C1 segment of cervical spinal cord (tissue), 14 donors: Measurements from ENCODE around the gene SRMS.
"Not testable (repeated sequence)": the region's sequence is repeated elsewhere in the genome, so short reads cannot be mapped to it uniquely, and the experiment has no call there.

Experiments
- DNase-seq, 14 donors: peaks; one replicate each; lab custom pipeline; 2025; lab: John Stamatoyannopoulos, UW

SRMS gene

GRCh38 chr20:63566395-63567135, 19.0 kb upstream of the SRMS start:
- DNase-seq, result no peak

DNA sequence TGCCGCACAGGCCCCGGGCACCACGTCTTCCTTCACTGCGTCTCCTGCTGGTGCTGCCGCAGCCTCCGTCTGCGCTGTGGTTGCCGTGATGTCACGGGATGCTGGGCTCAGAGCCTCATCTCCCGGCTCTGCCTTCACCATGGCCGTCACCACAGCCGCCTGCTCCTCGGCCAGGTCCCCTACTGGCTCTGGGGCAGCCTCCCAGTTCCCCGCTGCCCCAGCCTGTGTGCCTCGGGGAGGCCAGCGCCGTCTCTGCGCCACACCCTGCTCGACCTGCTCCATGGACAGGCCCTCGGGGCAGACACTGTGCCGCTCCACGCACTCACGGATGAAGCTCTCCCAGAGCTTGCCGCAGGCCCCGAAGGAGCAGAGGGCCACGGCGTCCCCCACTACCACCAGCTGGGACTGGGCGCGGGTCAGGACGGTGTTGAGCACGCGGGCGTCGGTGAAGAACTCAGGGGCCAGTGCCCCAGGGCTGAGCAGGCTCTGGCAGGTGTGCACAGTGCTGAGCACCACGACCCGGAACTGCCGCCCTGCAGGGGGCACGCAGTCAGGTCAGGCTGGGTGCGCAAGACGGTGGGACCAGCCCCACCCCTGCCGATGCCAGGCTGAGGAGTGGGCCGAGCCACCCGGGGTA, 18.3 kb upstream of the SRMS start:
- no peak for DNase-seq

DNA sequence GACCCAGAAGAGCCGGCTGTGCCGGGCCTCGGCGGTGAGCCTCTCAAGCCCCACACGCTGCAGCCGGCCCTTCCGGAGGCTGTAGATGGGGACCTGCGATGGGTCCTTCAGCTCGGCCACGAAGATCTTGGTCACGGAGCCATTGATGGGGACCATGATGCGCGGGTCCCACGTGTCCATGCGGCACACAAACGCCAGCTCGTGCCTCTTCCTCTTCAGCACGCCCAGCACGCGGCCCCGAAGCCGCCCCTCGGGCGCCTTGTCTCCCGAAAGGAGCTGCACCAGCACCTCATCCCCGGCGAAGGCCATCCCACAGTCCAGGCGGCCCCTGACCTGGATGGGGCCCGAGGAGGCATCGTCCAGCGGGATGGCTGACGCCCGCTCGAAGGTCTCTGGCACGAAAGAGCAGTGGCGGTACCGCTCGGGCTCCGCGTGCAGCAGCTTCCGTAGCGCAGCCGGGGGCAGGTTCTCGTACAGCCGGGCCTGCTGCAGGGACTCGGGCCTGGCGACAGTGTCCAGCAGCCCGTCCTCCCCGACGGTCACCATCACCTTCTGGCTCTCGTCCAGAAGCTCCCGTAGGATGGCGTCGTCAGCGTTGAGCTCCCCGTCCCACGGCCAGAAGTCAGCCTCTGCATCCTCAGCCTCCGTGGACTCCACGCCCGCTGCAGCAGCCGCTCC, 17.6 kb upstream of the SRMS start:
- DNase-seq, result no peak

DNA sequence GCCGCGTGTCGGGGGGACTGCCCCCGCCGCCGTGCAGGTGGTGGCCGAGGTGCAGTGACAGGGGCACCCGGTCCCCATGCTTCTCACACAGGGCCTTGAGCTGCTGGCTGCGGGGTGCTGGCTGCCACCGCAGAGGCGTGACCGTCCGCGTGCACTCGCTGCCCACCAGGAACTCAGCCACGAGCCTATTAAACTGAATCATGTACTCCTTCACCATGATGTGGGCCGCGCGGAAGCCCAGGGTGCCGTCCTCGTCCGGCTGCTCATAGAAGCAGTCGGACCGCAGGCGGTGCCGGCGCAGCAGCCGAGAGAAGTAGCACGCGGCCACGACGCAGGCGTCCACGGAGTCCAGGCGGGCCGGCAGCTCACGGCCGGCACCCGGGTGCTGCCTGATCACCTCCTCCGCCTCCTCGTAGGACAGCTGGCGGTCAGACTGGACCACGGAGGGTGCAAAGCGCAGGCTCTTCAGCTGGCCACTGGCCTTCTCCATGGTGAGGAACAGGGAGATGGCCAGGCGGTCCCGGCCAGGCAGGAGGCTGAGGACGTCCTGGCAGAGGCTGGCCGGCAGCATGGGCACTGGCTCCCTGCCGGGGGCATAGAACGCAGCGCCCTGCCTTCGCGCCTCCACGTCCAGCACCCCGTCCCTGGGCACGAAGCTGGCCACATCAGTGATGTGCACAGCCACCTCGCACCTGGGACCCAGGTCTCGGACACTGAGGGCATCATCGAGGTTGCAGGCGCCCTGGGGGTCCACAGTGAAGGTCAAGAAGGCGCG, 16.7 kb upstream of the SRMS start:
- no peak for DNase-seq

GRCh38 chr20:63563225-63563935, 15.8 kb upstream of the SRMS start:
- DNase-seq, result no peak

DNA sequence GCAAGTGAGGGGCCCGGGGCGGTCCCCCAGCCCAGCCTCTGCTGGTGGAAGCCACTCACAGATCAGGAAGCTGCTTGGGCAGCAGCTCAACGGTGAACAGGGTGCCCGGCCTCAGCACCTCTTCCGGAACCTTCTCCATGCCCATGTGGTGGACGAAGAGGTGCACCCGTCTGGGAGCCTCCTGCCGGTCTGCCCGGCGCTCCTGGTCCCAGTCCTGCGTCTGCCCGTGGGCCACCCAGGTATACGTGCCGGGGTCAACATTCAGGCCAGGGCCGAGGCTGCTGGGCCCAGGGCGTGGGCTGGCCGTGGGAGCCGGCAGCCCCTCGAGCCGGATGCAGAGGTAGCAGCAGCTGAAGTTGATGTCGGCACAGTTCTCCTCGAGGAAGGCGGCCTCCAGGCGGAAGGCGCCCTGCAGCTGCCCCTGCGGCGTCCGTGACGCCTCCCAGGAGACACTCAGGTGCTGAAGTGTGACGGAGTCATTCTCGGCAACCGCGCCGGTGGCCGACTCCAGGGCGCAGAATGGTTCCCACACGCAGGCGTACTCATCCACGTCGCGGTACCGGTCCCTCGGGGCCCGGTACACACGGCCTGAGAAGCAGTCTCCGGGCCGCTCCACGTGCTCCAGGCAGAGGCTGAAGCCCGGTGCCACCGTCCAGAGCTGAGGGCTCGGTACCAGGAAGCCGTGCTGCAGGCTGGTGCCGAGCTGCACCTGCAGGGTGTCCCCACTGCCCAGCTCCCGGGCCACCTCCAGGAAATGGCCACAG, 15.1 kb upstream of the SRMS start:
- no peak for DNase-seq

DNA sequence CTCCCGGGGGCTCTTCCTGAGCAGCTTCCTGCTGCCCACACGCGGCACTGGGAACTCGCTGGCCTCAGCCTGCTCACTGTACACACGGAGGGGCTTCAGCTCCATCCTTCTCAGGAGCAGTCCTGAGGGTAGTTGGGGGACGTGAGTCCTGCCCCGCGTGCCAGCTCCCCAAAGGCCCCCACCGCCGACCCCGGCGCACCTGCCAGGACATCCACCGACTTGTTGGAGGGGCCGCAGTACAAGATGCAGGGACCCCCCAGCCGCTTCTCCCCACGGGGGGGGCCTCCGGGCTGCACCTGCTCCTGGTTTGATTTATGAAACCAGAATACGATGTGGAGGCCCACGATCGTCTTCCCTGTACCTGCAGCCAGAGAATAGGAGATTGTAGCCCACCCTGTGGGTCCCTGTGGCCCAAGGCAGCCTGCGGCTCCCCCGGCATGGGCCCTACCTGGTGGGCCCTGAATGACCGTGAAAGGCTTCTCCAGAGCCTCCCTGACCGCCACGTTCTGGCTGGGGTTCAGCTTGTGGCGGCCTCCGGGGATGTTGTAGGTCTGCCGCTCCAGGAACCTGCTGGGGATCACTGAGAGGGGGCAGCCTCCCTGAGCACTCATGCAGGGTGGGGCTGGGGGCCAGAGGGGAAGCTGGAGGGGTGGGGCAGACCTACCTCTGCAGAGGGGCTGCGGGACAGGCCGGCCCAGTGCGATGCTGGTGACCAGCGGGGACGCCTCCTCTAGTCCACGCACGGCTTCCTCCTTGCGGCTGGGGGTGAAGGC, 14.3 kb upstream of the SRMS start:
- DNase-seq, result no peak

DNA sequence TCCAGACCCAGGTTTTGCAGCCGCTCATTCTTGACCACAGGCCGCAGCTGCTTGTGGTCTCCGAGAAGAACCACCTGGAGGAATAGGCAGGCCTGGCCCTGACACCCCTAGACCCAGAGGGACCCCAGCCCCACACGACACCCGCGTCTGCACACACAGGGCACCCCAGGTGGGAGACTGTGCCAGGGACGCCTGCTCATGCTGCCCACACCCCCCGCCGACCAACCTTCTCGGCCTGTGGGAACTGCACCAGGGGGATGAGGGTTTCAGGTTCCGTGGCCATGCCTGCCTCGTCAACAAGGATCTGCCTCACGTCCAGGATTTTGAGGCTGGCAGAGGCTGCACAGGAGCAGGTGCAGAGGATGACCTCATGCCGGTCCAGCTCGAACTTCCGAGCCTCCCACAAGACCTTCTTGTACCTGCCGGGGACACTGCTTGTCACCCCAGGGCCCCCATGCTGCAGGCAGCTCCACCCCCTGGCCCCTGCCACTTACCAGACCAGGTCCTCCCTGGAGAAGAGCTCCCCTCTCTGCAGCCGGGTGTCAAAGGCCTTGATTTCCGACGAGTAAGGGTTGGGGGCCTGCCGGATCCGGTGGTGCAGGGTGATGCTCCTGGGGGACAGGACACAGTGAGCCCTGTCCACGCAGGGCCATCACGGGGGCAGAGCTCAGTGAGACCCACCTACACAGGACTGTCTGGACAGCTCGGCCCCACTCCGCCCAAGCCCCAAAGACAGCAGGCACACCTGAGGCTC, 13.5 kb upstream of the SRMS start:
- DNase-seq, result no peak

DNA sequence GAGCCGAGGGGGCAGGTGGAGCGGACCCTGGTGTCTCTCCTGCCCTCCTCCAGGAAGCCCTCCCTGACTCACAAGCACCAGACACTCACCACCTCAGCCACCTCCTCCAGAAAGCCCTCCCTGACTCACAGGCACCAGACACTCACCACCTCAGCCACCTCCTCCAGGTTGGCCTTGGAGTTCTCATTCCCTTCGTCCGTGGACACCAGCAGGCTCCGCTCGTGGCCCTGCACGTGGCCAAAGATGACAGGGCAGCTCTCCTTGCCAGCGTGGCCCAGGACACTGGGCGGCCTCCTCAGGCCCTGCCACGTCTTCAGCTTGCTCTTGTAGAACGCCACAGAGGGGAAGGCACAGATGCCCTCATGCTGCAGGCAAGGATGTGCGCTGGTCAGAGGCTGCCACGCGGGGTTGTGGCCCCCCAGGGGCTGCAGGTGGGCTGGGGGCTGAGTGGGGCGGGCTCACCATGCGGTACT, 12.8 kb upstream of the SRMS start:
- no peak for DNase-seq

DNA sequence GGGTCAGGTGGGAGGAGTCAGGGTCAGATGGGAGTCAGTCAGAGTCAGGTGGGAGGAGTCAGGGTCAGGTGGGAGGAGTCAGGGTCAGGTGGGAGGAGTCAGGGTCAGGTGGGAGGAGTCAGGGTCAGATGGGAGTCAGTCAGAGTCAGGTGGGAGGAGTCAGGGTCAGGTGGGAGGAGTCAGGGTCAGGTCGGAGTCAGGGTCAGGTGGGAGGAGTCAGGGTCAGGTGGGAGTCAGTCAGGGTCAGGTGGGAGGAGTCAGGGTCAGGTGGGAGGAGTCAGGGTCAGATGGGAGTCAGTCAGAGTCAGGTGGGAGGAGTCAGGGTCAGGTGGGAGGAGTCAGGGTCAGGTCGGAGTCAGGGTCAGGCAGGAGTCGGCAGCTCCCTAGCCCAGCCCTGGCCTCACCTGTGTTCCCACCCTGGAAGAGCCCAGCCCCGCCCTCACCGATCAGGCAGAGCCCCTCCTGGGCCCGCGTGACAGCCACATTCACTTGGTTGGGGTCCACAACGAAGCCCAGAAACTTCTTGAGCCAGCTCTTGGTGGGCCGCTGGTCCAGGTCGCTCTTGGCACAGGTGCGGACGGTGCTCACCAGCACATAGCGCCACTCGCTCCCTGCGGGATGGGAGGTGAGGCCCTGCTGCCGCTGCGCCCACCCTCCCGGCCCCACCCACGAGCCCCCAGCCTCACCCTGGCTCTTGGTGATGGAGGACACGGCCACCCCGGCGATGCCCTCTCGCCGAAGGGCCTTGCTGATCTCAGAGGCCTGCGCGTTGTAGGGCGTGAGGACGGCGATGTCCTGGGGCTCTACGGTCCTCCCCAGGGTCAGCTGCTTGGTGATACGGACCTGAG, 12.2 kb upstream of the SRMS start:
- DNase-seq, result not testable (repeated sequence)

DNA sequence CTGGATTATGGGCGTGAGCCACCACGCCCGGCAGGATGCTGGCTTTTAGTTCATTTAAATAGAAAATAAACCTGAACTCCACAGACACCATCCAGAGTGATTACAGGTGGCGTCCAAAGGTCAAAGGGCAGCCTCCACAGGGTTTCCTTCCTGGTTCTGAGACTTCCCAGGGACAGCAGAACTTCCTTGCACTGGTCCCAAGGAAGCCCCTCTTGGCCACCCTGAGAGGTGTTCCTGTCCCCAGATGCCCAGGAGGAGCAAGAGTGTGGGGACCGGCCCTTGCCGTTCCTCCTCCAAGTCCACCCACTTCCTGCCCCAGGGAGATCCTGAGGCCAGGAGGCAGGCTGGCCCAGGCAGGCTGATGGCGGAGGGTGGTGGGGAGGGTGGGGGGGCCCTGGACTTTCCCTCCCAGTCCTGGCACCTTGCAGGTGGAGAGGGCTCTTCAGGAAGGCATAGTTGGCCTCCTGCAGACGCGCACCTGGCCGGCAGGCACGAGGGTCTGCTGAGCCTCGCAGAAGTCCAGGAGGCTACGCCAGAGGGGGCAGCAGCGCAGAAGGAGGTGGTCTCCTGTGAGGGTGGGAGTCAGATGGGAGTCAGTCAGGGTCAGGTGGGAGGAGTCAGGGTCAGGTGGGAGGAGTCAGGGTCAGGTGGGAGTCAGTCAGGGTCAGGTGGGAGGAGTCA, 11.4 kb upstream of the SRMS start:
- no peak for DNase-seq

DNA sequence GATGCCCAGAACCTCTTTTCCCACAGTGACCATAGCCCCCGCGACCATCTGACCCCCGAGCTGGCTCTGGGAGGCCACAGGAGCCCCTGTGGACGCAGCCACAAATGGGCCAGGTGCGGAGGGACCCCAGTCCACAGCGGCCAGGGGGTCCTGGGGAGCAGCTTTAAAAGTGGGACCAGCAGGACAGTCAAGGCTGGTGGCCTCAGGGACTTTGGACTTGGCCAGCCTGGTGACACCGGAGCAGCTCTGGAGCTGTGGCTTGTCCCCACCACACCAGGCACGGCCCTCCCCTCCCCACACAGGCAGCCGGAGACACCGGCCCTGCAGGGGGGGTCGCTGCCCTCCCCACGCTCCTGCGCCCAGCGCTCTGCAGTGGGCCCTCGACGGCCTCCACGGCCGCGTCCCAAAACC, 9.9 kb upstream of the SRMS start:
- DNase-seq, result no peak

DNA sequence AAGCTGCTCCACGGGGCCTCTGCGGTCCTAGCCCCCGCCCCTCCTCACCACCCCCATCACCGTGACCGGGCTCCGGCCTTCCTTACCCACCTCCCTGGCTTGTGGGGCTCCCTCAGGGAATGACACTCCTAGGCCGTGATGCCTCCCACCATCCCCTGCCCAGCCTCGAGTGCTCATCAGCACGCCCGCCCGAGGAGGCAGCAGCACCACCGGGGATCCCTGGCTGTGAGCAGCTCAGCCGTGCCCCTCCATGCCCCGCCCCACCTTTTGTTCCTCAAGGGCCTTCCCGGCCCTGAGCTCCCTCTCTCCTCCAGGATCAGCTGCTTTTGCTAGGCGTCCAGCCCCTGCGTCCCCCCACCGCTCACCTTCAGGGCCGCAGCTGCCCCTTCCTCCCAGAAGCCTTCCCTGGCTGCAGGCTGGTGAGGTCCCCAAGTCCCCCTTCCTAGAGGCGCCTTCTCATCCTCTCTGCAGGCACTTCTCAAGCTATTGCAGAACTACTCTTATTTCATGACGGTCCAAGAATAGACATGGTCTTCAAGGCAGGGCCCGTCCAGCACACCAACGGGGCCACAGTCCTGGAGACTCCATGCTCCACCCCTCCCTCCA, 9.4 kb upstream of the SRMS start:
- DNase-seq, result no peak

GRCh38 chr20:63555661-63556381, 8.3 kb upstream of the SRMS start:
- DNase-seq, result no peak

- DNase-seq, result no peak
Measured at GRCh38 chr20:63554361-63555278, 7.1 kb upstream of the SRMS start.
